Activated CD4-positive, alpha-beta T cell treated with anti-CD3 and anti-CD28 coated beads, Interleukin-2, amount 50 U/mL, for 16 hours (primary cell): ENCODE data around the gene RPL36.
A peak's percentile ranks its signal among the peaks of the same experiment; 100 is the strongest.
"Not testable (repeated sequence)": the region's sequence is repeated elsewhere in the genome, so short reads cannot be mapped to it uniquely, and the experiment has no call there.

ENCODE experiments used
- DNase-seq: peaks from one replicate; pipeline ENCODE4 v3.0.0-alpha.2; 2020

Gene RPL36

GRCh38 chr19:5676105-5676771 is 13.9 kb upstream of the RPL36 start:
- no peak for DNase-seq

GRCh38 chr19:5676772-5677105 is 13.4 kb upstream of the RPL36 start:
- DNase-seq, result no peak

DNA sequence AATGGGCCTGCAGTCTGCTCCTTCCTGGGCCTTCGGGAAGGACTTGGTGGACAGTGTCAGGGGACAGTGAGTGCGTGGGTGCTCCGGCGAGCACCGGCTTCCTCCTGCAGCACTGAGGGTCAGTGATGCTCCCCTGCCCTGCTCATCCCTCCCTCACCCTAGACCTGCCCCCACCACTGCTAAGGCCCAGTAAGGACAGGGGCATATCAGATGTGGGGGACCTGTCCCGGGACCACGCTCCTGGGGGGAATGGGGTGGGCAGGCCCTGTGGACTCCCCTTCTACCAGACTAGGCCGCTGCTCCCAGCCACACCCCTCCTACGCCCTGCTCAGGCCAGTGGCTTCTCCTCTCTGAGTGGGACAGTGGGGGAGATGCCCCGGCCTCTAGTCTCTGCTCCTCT is 13.0 kb upstream of the RPL36 start:
- no peak for DNase-seq

DNA sequence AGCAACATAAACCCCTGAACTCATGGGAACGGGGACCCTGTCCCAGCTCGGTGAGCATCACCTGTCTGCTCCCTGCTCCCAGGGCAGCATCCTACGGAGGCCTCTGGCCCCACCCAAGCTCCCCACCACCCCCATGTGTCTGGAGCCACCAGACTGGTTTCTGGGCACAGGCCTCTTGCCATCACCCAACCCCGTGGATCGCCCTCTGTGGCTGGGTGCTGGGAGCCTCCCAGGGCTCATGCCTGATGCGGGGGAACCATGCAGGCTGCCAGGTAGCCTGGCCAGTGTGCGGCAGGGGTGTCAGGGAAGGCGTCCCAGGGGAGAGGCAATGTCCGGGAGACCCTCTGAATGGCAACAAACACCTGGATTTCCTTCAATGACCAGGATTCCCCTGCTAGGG is 12.5 kb upstream of the RPL36 start:
- DNase-seq, result no peak

DNA sequence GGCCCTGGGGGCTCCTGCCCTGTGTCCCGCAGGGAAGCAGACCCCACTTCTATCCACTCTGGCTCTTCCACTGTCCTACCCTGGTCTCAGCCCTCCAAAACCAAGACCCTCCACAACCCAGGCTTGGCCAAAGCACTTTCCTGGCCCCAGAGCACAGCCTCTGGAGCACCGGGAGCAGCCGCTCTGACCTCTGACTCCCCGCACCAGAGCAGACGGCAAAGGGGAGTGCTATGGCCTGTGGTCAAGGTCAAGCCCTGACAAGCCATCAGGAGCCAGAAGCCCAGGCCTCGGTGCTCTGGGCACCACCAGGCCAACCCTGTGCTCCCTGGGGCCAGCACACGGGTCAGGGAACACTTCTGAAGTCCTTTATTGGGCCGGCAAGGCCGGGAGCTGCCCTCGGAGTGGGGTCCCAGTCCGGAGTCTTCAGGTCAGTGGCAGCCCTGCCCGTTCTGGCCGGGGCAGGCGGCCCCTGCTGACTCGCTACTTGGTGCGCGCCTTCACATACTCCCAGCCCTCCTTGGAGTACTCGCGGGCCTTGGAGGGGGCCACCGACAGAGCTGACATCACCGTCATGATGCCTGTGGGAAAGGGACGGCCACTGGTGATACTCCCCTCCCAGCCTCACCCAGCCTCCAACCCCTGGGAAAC is 11.9 kb upstream of the RPL36 start:
- DNase-seq, result no peak

DNA sequence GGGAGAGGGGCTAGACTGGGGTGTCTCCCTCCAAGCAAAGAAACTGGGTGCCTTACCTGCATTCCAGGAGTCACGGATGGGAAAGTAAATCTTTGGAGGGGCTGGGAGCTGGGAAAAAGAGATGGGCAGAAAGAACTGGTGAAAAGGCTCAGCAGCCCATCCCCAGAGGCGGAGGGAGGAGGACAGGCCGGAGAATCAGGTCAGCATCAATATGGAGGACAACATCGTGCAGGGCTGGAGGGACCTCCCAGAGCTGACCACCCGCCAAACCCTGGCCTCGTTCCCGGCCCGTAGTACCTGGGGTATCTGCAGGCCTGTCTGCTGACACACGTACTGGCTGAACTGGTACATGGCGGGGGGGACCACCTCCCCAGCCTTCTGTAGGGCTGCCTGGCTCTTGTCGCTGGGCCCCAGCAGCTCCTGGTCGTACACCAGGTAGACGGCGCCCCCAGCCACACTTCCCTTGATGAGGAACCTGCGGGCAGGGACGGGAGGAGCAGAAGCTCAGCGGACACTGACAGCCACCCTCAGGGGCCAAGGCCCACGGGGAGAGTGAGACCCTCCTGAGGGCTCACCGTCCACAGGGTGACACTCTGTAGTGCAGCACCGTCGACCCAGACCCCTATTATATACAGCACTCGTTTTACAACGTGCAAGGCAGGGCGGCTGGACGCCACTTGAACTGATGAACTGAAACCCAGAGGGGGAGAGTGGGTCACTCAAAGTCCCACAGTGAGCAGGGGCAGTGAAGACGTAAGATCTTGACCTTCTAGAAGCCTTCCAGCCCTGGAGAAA is 10.6 kb upstream of the RPL36 start:
- no peak for DNase-seq

- no peak for DNase-seq
Observed at GRCh38 chr19:5680084-5680436, 10.0 kb upstream of the RPL36 start.

DNA sequence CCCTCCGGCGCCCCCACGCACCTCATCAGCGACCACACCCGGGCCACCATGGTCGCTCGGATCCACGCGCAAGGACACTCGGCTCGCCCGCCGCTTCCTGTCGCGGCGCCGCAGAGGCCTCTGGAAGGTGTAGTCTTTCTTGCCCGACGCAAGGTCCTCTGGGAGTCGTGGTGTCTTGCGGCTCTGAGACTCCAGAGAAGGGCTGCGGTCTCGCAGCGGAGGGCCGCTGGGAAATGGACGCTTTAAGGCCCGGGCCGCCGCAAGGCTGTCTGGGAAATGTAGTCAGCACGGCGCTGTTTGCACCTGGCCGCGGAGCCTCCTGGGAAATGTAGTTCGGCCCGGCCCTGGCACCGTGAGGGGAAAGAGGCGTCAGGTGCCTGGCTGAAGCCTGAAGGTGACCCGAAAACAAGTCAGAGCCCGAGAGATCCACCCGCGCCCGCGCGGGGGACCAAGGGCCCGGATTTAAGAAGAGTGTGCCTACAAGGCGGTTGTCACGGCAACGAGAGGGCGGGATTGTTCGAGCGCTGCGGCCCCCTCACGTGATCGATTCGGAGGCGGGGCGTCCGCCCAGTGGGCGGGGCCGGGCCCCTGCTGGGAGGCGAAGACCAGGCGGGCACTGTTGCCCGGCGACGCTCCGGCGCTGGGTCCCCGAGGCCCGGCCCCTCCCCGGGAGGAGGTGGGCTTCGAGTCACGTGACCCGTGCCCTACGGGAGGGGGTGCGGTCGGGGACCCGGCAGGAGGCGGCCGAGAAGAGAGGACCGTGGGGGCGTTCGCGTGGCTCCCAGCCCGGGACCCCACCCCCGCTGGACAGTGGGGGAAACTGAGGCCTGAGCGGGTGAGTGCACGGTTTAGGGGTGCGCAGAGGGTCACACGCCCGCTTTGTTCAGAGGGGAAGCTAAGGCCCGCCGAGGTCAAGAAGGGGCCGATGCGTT is 9.4 kb upstream of the RPL36 start, which contains the start of the genes HSD11B1L and MICOS13:
HSD11B1L (plus strand) TSS at position 591 of the 932 bp plus-strand sequence. CDS start 3,806 bp downstream, outside the sequence.
MICOS13 (minus strand) TSS at position 80 of the 932 bp plus-strand sequence; CDS start at position 50, 30 bp downstream.
- DNase-seq, result peak; percentile 99

GRCh38 chr19:5681391-5682106 is 8.5 kb upstream of the RPL36 start:
- DNase-seq, result no peak

DNA sequence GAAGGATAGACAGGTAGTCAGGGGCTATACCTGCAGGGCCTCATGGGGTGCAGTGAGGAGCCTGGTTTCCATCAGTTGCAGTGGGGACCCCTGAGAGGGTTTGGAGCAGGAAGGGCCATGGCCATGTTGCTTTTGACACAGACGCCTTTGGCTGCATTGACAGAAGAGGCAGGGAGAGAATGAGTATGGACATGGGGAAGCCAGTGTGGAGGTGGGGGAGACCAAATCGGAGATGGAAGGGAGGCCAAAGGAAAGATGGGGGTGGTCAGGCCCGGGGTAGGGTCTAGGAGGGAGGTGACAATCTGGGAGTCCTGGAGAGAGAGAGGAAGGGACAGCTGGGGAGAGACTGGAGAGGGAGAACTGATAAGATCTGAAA is 8.0 kb upstream of the RPL36 start:
- DNase-seq, result no peak

DNA sequence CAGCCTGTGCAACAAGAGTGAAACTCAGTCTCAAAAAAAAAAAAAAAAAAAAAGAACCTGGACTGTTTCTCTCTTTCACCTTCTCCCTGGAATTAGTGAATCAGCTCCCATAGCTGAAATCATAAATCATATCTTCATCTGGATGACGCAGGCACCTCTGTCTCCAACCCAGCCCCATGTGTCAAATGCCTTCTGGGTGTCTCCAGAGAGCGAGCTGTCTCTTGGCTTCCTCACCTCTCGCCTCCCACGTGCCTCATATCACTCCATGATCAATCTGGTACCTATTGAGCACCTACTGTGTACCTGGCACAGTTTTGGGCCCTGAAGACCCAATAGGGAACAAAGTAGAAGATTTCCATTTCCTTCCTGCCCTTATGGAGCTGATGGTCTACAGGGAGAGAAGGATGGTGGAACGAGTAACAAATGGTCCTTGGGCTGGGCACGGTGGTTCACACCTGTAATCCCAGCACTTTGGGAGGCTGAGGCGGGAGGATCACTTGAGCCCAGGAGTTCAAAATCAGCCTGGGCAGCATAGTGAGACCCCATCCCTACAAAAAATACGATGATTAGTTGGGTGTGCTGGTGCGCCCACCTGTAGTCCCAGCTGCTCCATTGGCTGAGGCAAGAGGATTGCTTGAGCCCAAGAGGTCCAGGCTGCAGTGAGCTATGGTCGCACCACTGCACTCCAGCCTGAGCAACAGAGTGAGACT is 6.8 kb upstream of the RPL36 start:
- DNase-seq, result no peak

- DNase-seq, result no peak
Observed at GRCh38 chr19:5684694-5685430, 5.2 kb upstream of the RPL36 start.

GRCh38 chr19:5686326-5686646 is 3.8 kb upstream of the RPL36 start:
- DNase-seq, result no peak

GRCh38 chr19:5686647-5687359 is 3.3 kb upstream of the RPL36 start:
- peak; percentile 99 for DNase-seq

DNA sequence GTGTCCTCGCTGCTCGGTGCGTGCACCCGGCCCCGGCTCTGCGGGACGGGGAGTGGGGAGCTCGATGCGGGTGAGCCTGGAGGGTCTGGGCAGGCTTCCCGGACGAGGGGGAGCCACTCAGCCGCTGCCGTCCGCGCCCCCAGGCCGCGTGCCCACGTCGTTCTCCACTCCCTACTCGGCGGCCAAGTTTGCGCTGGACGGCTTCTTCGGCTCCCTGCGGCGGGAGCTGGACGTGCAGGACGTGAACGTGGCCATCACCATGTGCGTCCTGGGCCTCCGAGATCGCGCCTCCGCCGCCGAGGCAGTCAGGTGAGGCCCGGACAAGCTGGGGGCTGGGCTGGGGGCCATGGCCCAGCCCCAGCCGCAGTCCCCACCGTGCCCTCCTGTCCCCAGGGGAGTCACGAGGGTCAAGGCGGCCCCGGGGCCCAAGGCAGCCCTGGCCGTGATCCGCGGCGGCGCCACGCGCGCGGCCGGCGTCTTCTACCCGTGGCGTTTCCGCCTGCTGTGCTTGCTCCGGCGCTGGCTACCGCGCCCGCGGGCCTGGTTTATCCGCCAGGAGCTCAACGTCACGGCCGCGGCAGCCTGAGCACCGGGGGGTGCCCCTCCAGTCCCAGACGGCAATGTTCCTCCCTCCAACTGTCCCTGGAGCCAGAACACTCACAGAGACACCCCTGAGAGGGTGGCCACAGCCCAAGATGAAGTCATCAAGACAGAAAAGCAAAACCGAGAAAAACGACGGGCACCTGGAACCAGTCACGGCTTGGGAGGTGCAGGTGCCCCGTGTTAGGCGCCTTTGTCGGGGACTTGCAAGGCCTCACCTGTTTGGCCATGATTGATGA is 2.5 kb upstream of the RPL36 start:
- no peak for DNase-seq

DNA sequence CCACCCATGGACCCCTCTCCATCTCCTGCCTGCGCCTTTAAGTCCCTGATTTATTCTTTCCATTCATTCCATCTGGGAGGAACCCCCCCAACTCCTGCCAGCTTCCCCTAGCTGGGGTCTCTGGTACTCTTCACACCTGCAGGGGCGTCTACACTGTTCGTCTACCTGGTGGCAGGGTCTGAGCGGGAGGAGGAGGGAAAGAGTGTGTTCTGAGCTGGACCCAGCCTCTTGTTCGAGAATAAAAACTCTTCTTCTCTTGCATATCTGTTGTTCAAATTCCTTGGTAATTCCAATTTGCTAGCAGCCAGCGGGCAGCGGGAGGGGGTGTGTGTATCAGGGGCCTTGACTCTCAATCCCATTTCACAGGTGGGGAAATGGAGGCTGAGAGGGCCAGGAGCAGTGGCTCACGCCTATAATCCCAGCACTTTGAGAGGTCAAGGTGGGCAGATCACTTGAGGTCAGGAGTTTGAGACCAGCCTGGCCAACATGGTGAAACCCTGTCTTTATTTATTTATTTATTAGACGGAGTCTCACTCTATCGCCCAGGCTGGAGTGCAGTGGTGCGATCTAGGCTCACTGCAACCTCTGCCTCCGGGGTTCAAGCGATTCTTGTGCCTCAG is 1.7 kb upstream of the RPL36 start:
- DNase-seq, result not testable (repeated sequence)

DNA sequence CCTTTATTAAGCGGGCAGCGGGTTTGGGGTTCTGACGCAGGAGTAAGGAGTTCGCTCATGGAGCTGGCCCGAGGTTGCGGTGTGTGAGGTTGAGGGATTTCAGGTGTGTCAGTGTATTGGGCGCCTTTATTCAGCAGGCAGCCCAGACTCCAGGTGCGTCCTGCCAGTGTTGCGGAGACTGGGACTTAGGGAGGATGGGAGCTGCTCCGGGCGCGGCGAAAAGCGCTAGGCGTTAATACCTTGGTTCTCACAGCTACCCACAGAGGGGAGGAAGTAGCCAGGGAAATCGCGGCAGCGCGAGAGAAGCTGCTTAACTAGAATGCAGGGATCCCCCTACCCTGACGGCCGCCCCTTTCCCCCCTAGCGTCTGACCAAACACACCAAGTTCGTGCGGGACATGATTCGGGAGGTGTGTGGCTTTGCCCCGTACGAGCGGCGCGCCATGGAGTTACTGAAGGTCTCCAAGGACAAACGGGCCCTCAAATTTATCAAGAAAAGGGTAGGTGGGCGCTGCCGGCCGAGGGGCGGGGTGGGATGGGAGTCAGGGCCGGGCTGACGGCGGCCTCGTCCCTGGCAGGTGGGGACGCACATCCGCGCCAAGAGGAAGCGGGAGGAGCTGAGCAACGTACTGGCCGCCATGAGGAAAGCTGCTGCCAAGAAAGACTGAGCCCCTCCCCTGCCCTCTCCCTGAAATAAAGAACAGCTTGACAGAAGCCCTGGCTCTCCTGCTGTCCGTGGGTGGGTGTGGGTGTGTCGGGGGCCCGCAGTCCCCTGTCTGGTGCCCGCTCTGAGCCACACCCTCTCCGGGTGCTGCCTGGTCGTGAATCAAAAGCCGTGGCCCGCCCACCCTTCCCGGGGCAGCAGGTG is 1.1 kb downstream of the RPL36 start:
- peak; percentile 57 for DNase-seq
